ENCODE data around the gene TCP11X1.
"Not testable (repeated sequence)": the region's sequence is repeated elsewhere in the genome, so short reads cannot be mapped to it uniquely, and the experiment has no call there.

DNA sequence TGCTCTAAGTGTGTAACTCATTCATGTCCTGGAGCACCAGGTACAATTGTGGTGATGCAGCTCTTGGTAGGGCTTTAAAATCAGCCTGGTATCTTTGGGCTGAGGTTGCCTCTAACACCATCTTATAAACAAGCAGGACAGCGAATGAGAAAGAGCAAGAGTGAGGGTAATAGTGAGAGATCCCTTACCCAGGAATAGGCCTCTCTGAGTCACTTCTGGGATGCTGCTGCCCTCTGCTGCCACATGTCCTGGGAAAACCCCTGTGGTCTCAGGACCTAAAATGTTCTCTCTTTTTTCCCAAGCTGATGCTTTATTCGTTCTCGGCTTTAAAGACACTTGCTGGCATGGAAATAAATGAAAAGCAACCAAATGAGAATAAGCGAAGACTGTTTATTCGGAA lies 7.2 kb upstream of the TCP11X1 start:
- TF ChIP-seq, protein P1, sequence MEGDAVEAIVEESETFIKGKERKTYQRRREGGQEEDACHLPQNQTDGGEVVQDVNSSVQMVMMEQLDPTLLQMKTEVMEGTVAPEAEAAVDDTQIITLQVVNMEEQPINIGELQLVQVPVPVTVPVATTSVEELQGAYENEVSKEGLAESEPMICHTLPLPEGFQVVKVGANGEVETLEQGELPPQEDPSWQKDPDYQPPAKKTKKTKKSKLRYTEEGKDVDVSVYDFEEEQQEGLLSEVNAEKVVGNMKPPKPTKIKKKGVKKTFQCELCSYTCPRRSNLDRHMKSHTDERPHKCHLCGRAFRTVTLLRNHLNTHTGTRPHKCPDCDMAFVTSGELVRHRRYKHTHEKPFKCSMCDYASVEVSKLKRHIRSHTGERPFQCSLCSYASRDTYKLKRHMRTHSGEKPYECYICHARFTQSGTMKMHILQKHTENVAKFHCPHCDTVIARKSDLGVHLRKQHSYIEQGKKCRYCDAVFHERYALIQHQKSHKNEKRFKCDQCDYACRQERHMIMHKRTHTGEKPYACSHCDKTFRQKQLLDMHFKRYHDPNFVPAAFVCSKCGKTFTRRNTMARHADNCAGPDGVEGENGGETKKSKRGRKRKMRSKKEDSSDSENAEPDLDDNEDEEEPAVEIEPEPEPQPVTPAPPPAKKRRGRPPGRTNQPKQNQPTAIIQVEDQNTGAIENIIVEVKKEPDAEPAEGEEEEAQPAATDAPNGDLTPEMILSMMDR (conservative IDR thresholded peaks at IDR 0.05; ENCODE audit: low read depth, low read length) = not testable (repeated sequence)
- TF ChIP-seq EZH2phosphoT487 (IDR thresholded peaks at IDR 0.05; ENCODE audit: borderline replicate concordance, low read length); EZH2 (IDR thresholded peaks at IDR 0.05; ENCODE audit: low read length, unreplicated experiment): not testable (repeated sequence)
